IPS-20b (cell line): ENCODE measurements around the gene ROR1.
"Not testable (repeated sequence)": the region's sequence is repeated elsewhere in the genome, so short reads cannot be mapped to it uniquely, and the experiment has no call there.

Source experiments
- H3K27ac ChIP-seq: one replicate; pipeline ENCODE4 v1.5.1; 2013; ENCODE audit warnings: low read length
- H3K27me3 ChIP-seq: 2 replicates; pipeline ENCODE4 v1.6.1; 2013; ENCODE audit warnings: mild to moderate bottlenecking, low read length, inconsistent platforms; ENCODE audit not compliant: insufficient read depth
- H3K36me3 ChIP-seq: 2 replicates; pipeline ENCODE4 v1.6.1; 2013; ENCODE audit warnings: low read depth, mild to moderate bottlenecking, inconsistent platforms, low read length, moderate library complexity; ENCODE audit not compliant: insufficient read depth
- H3K4me1 ChIP-seq: 2 replicates; pipeline ENCODE4 v1.6.1; 2013; ENCODE audit warnings: mild to moderate bottlenecking, control low read depth, inconsistent platforms, low read length, moderate library complexity; ENCODE audit not compliant: insufficient read depth
- H3K4me3 ChIP-seq: 2 replicates; pipeline ENCODE4 v1.5.1; 2013; ENCODE audit warnings: mild to moderate bottlenecking, low read length, inconsistent platforms
- H3K9ac ChIP-seq: 2 replicates; pipeline ENCODE4 v1.6.1; 2013; ENCODE audit warnings: low read depth, mild to moderate bottlenecking, inconsistent platforms, low read length, moderate library complexity
- H3K9me3 ChIP-seq: 2 replicates; pipeline ENCODE4 v1.6.1; 2013; ENCODE audit warnings: mild to moderate bottlenecking, low read depth, low read length, inconsistent platforms; ENCODE audit not compliant: insufficient read depth

The ROR1 gene

GRCh38 chr1:63816217-63816815 lies 42.5 kb downstream of the ROR1 start:
- Histone ChIP-seq H3K36me3 (peaks cover 12% of the 10 kb centered on the region; the same call in 1 of the 2 replicates), H3K9me3 (peaks cover 12% of the 10 kb centered on the region), H3K4me1 (peaks cover 37% of the 10 kb centered on the region)
- H3K27me3 ChIP-seq, H3K9ac ChIP-seq, H3K4me3 ChIP-seq, H3K27ac ChIP-seq: not testable (repeated sequence)

GRCh38 chr1:63817152-63817667 lies 43.4 kb downstream of the ROR1 start:
- peak overlapping the region; percentile 35; the same call in 1 of the 2 replicates for H3K9ac ChIP-seq
- peak overlapping the region; percentile 2; the same call in 1 of the 2 replicates for H3K4me3 ChIP-seq
- H3K36me3 ChIP-seq: peaks cover 12% of the 10 kb centered on the region; the same call in 1 of the 2 replicates
- H3K9me3 ChIP-seq: peaks cover 12% of the 10 kb centered on the region
- H3K27me3 ChIP-seq: no peaks in the 10 kb centered on the region
- no peak overlapping the region for H3K27ac ChIP-seq
- peaks cover 44% of the 10 kb centered on the region for H3K4me1 ChIP-seq

GRCh38 chr1:63817700-63818099 lies 43.9 kb downstream of the ROR1 start:
- H3K4me3 ChIP-seq: peak overlapping the region; percentile 2; the same call in 1 of the 2 replicates
- H3K36me3 ChIP-seq: peaks cover 12% of the 10 kb centered on the region; the same call in 1 of the 2 replicates
- H3K4me1 ChIP-seq: peaks cover 47% of the 10 kb centered on the region
- H3K27ac ChIP-seq: no peak overlapping the region
- peak overlapping the region; percentile 35; the same call in 1 of the 2 replicates for H3K9ac ChIP-seq
- H3K27me3 ChIP-seq: no peaks in the 10 kb centered on the region
- H3K9me3 ChIP-seq: peaks cover 12% of the 10 kb centered on the region

- no peaks in the 10 kb centered on the region for H3K27me3 ChIP-seq
- peaks cover 7% of the 10 kb centered on the region; the same call in 1 of the 2 replicates for H3K36me3 ChIP-seq
- H3K4me3 ChIP-seq: no peak overlapping the region
- no peak overlapping the region for H3K27ac ChIP-seq
- peaks cover 12% of the 10 kb centered on the region for H3K9me3 ChIP-seq
- H3K4me1 ChIP-seq: peaks cover 49% of the 10 kb centered on the region
- H3K9ac ChIP-seq: no peak overlapping the region
Measured at GRCh38 chr1:63818567-63819325, 44.9 kb downstream of the ROR1 start.

- Histone ChIP-seq H3K9me3 (peaks cover 7% of the 10 kb centered on the region; the same call in 1 of the 2 replicates), H3K36me3 (peaks cover 7% of the 10 kb centered on the region; the same call in 1 of the 2 replicates), H3K27ac (no peak overlapping the region), H3K9ac (no peak overlapping the region), H3K4me1 (peaks cover 49% of the 10 kb centered on the region), H3K4me3 (no peak overlapping the region), H3K27me3 (no peaks in the 10 kb centered on the region)
Measured at GRCh38 chr1:63819795-63820194, 46.0 kb downstream of the ROR1 start.

GRCh38 chr1:63821091-63822005 lies 47.5 kb downstream of the ROR1 start:
- no peaks in the 10 kb centered on the region for H3K36me3 ChIP-seq
- H3K9ac ChIP-seq: no peak overlapping the region
- H3K4me3 ChIP-seq: no peak overlapping the region
- H3K27me3 ChIP-seq: no peaks in the 10 kb centered on the region
- peaks cover 49% of the 10 kb centered on the region for H3K4me1 ChIP-seq
- H3K9me3 ChIP-seq: no peaks in the 10 kb centered on the region
- H3K27ac ChIP-seq: no peak overlapping the region

- Histone ChIP-seq H3K27ac (no peak overlapping the region), H3K4me1 (peaks cover 45% of the 10 kb centered on the region), H3K36me3 (no peaks in the 10 kb centered on the region), H3K9ac (no peak overlapping the region), H3K27me3 (no peaks in the 10 kb centered on the region), H3K4me3 (no peak overlapping the region), H3K9me3 (no peaks in the 10 kb centered on the region)
Measured at GRCh38 chr1:63822540-63822939, 48.7 kb downstream of the ROR1 start.

GRCh38 chr1:63824451-63824850 lies 50.6 kb downstream of the ROR1 start:
- H3K4me1 ChIP-seq: peaks cover 29% of the 10 kb centered on the region

GRCh38 chr1:63825111-63825510 lies 51.3 kb downstream of the ROR1 start:
- H3K27ac ChIP-seq: no peak overlapping the region
- H3K9ac ChIP-seq: no peak overlapping the region
- H3K9me3 ChIP-seq: no peaks in the 10 kb centered on the region
- no peaks in the 10 kb centered on the region for H3K27me3 ChIP-seq
- peaks cover 29% of the 10 kb centered on the region for H3K4me1 ChIP-seq
- H3K36me3 ChIP-seq: no peaks in the 10 kb centered on the region
- no peak overlapping the region for H3K4me3 ChIP-seq

More at GRCh38 chr1:63824451-63824850, 50.6 kb downstream of the ROR1 start:
- no peaks in the 10 kb centered on the region for H3K9me3 ChIP-seq
- no peaks in the 10 kb centered on the region for H3K36me3 ChIP-seq
- H3K4me3 ChIP-seq: no peak overlapping the region
- no peak overlapping the region for H3K27ac ChIP-seq
- H3K27me3 ChIP-seq: no peaks in the 10 kb centered on the region
- H3K9ac ChIP-seq: no peak overlapping the region

- H3K27me3 ChIP-seq, H3K27ac ChIP-seq, H3K9me3 ChIP-seq, H3K9ac ChIP-seq, H3K4me3 ChIP-seq, H3K36me3 ChIP-seq: not testable (repeated sequence)
- H3K4me1 ChIP-seq: peaks cover 25% of the 10 kb centered on the region
Measured at GRCh38 chr1:63826246-63826861, 52.5 kb downstream of the ROR1 start.
